GM21447 (cell line): ENCODE measurements around the gene FOXL1.

Experiments
- ATAC-seq: cut with Tn5 transposase; IDR thresholded peaks from one replicate; pipeline ENCODE4 v1.9.1; 2021; ENCODE audit not compliant: unreplicated experiment

Gene FOXL1

GRCh38 chr16:86567701-86568581, 10.4 kb upstream of the FOXL1 start:
- ATAC-seq, result no peak

GRCh38 chr16:86568677-86569623, 9.4 kb upstream of the FOXL1 start:
- no peak for ATAC-seq

DNA sequence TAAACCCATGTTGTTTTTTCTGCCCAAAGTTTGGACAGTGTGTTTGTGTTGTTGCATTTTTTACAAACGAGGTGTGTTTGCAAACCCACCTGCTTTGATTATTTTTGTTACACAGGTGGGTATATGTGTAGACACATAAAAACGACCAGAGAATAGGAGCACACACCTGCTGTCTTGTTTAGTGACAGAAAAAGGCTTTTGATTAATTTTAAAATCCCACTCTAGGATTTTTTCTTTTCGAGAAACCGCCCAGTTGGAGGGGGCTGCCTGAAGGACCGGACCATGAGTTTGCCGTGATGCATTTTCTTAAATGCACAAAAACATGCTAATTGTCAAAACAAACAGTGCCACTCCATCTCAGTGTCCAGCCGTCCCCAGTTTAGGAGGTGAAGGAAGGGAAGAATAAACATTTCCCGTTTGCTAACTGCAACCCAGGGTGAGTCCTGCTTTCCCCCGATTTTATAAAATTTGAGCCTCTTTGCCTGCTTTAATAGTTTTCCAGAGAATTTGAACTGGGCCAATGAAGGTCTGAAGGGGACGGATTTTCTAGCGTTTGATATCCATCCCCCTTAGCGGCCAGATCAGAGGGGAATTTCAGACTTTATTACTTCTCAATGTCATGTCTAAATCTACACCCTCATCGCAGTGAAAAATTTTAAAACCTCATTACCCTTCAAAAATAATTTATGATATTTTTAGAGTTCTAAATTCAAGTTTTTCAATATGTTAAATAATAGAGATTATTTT, 8.5 kb upstream of the FOXL1 start:
- ATAC-seq, result no peak

- ATAC-seq, result no peak
These were observed 7.5 kb upstream of the FOXL1 start for GRCh38 chr16:86570558-86571529.

GRCh38 chr16:86571530-86571915, 6.8 kb upstream of the FOXL1 start:
- ATAC-seq, result no peak

DNA sequence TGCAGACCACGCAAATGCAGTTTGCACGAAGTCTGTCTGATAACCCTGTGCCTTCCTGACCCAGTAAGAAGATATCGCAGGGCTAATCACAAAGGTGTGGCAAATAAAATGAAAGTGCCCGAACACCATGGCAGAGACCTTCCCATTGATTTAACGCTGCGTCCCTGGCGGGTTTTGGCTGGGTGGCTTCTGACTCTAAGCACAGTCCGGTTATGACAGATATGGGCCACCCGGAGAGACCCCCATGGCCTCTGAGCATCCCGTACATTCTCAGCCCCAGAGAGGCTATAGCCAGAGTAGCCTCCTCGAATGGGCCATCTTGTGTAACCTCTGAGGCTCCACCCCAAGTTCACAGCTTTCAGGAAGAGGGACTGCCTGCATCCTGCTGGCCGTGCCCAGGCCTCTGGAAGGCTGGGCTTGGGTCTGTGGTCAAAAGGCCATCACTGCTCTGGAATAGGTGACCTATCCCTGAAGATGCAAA, 6.3 kb upstream of the FOXL1 start:
- ATAC-seq, result no peak

GRCh38 chr16:86572606-86573005, 5.7 kb upstream of the FOXL1 start:
- no peak for ATAC-seq

GRCh38 chr16:86573215-86573614, 5.1 kb upstream of the FOXL1 start:
- ATAC-seq, result no peak

GRCh38 chr16:86573646-86574508, 4.5 kb upstream of the FOXL1 start:
- no peak for ATAC-seq

- no peak for ATAC-seq
These were observed 3.7 kb upstream of the FOXL1 start for GRCh38 chr16:86574646-86575045.

GRCh38 chr16:86575095-86575685, 3.2 kb upstream of the FOXL1 start:
- ATAC-seq, result no peak

- peak; percentile 53 for ATAC-seq
These were observed 2.4 kb upstream of the FOXL1 start for GRCh38 chr16:86575754-86576557.

- ATAC-seq, result no peak
These were observed 1.6 kb upstream of the FOXL1 start for GRCh38 chr16:86576591-86577313.

DNA sequence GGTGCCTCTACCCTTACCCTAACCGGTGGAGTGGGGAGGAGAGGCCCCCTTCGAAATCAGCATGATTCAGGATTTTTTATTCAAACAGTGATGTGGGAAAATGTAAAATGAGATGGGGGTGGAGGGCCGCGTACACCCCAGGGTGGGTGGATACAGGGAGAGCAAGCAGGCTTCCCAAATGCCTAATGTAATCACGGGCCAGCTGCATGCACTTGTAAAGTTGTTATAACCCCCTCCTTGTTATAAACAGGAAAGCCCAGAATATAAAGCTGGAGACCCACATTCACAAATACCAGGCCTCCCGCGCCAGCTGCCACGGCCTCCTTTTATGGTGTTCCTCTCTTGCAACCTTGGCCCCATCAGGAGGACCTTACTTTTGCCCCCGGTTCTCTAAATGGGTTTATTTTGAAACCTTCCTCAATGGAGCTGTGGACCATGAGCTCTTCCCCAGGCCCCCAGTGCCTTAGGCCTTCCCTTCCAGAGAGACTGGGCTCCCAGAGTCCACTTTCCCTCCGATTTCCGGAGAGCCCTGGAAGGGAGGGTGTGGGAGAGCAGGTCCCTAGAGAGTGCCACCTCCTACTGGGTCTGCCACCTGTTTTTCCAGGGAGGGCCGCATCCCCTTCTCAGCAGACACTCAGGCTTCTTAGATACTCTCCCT, 906 bp upstream of the FOXL1 start:
- ATAC-seq, result no peak

- no peak for ATAC-seq
These were observed 390 bp downstream of the FOXL1 start for GRCh38 chr16:86578611-86579267.
